CD4-positive, alpha-beta memory T cell (primary cell): ENCODE measurements around the gene MMP20. TPM values are rescaled to one million over a fixed set of nuclear protein-coding genes. Genes with fewer than 3 reads are reported as not detected.
A peak's percentile ranks its signal among the peaks of the same experiment; 100 is the strongest.

Experiments
- CTCF ChIA-PET: fragments of 350-600 bp; sonication (Branson Sonifier 250); formaldehyde crosslinking; loops from one replicate; lab custom pipeline; 2021; ENCODE audit warnings: inconsistent platforms; ENCODE audit not compliant: partially characterized antibody; lab: Charles Lee
- POLR2A ChIA-PET: fragments of 350-600 bp; sonication (Branson Sonifier 250); formaldehyde crosslinking; loops from one replicate; lab custom pipeline; 2021; ENCODE audit not compliant: partially characterized antibody; lab: Charles Lee
- DNase-seq, 5 donors: peaks; one replicate each; pipeline versions ENCODE4 v3.0.0 to v3.0.0-alpha.2; 2020 to 2022; ENCODE audit warnings: mixed read lengths in 1 of 5
- H3K27ac ChIP-seq: one replicate; pipeline ENCODE4 v1.7.0; 2013; ENCODE audit warnings: low read depth, low read length
- H3K27me3 ChIP-seq: 2 replicates; pipeline ENCODE4 v1.7.0; 2013; ENCODE audit warnings: mild to moderate bottlenecking, low read length, moderate library complexity; ENCODE audit not compliant: insufficient read depth
- H3K36me3 ChIP-seq: 2 replicates; pipeline ENCODE4 v1.7.0; 2013; ENCODE audit warnings: mild to moderate bottlenecking, low read length, moderate library complexity; ENCODE audit not compliant: insufficient read depth
- H3K4me1 ChIP-seq: 2 replicates; pipeline ENCODE4 v1.7.0; 2013; ENCODE audit warnings: mild to moderate bottlenecking, low read length, moderate library complexity; ENCODE audit not compliant: insufficient read depth
- H3K4me3 ChIP-seq, 2 donors: one replicate each; pipeline ENCODE4 v1.7.0; 2013; ENCODE audit warnings: low read length in 2 of 2, mild to moderate bottlenecking in 1 of 2
- H3K9me3 ChIP-seq, 2 donors: one replicate each; pipeline ENCODE4 v1.7.0; 2013; ENCODE audit warnings: low read length in 2 of 2, control low read depth in 1 of 2; ENCODE audit not compliant: control insufficient read depth in 1 of 2
- H3K27ac Mint-ChIP-seq, 7 donors: one replicate each; pipeline ENCODE4 v1.8.0; 2020 to 2021; ENCODE audit warnings: mixed read lengths in 7 of 7, mild to moderate bottlenecking in 6 of 7, inconsistent platforms in 3 of 7, moderate library complexity in 3 of 7
- H3K27me3 Mint-ChIP-seq, 2 donors: one replicate each; pipeline ENCODE4 v1.8.0; 2020 to 2021; ENCODE audit warnings: mixed read lengths in 2 of 2
- H3K36me3 Mint-ChIP-seq, 2 donors: one replicate each; pipeline ENCODE4 v1.8.0; 2020 to 2021; ENCODE audit warnings: mixed read lengths in 2 of 2, inconsistent platforms in 1 of 2, mild to moderate bottlenecking in 1 of 2
- H3K4me1 Mint-ChIP-seq, 4 donors: one replicate each; pipeline ENCODE4 v1.8.0; 2020 to 2021; ENCODE audit warnings: mixed read lengths in 4 of 4, mild to moderate bottlenecking in 1 of 4
- H3K4me3 Mint-ChIP-seq, 8 donors: one replicate each; pipeline ENCODE4 v1.8.0; 2020 to 2021; ENCODE audit warnings: mixed read lengths in 8 of 8, mild to moderate bottlenecking in 7 of 8, moderate library complexity in 6 of 8, inconsistent platforms in 3 of 8
- H3K9me3 Mint-ChIP-seq, 8 donors: one replicate each; pipeline ENCODE4 v1.8.0; 2020 to 2021; ENCODE audit warnings: mixed read lengths in 8 of 8, mild to moderate bottlenecking in 5 of 8, inconsistent platforms in 3 of 8, moderate library complexity in 1 of 8
- intact Hi-C: fragments of 100-400 bp; cut with micrococcal nuclease; formaldehyde crosslinking; loops from one replicate; pipeline ENCODE4 v1.15.1; 2023
- polyA plus RNA-seq, 2 donors: library from polyadenylated mRNA; unstranded; fragments of 300-500 nt; fragmentation: Illumina TruSeq; gene quantifications; one replicate each; pipeline ENCODE4 v1.2.3, GENCODE V29; 2021
- total RNA-seq, 2 experiments: library from RNA; stranded (reverse); gene quantifications; one replicate each; pipeline ENCODE4 v1.2.3, GENCODE V29; 2021

MMP20 gene
- total and polyA plus RNA-seq, 4 experiments from 2014 or later = not detected

- intact Hi-C loops = no loop called here
- H3K27me3 ChIP-seq = no peaks in the 10 kb centered on the region
- H3K4me1 ChIP-seq = no peaks in the 10 kb centered on the region
- H3K4me3 ChIP-seq = no peak overlapping the region
- DNase-seq = no peak
- no peaks in the 10 kb centered on the region for H3K9me3 ChIP-seq
- Mint-ChIP-seq H3K27ac (peak overlapping the region in 1 of 7 donors; percentile 33), H3K4me3 (no peak overlapping the region), H3K27me3 (peaks cover 0 to 4% of the 10 kb centered on the region in 2 donors), H3K36me3 (no peaks in the 10 kb centered on the region), H3K9me3 (no peaks in the 10 kb centered on the region), H3K4me1 (no peaks in the 10 kb centered on the region)
- no peak overlapping the region for H3K27ac ChIP-seq
- POLR2A ChIA-PET = no interaction called here
- CTCF ChIA-PET = interaction anchor here (0.8 to 1.0 kb wide), 3 partner anchors 61 to 257 kb away, joined by 3 read pairs; no protein-coding TSS in a partner anchor
- H3K36me3 ChIP-seq = no peaks in the 10 kb centered on the region
Measured at GRCh38 chr11:102551169-102551781, 73.9 kb downstream of the MMP20 start.

DNA sequence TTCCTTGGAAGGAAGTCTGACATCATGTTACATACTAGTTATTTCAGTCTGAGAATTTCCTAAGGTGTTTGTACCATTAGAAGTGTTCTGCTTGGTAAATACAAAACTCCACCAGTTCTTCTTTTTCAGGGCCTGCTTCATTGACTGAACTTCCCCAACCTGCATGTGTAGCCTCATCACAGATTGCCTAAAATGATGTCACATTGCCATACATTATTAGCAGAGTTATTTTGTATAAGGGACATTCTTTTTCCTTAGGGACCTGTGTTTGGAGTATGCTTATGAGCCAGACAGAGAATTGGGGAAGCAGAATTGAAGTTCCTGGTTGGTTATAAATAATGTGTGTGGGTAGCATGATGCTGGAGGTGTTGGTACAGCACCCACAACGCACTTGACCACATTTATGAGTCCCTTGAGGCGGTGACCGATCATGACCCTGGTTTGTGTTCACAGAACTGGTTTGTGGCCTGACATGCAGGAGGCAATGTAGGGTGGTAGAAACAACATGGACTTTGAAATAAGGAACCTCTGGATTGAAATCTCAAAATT, 78.1 kb downstream of the MMP20 start:
- no peaks in the 10 kb centered on the region for H3K4me1 ChIP-seq
- Mint-ChIP-seq H3K27ac (peak overlapping the region in 1 of 7 donors; percentile 52), H3K27me3 (peaks cover 0 to 6% of the 10 kb centered on the region in 2 donors), H3K4me1 (peaks cover 0 to 3% (median 0%) of the 10 kb centered on the region in 4 donors), H3K9me3 (no peaks in the 10 kb centered on the region), H3K4me3 (no peak overlapping the region), H3K36me3 (no peaks in the 10 kb centered on the region)
- H3K4me3 ChIP-seq = no peak overlapping the region
- no peak for DNase-seq
- ChIA-PET CTCF (interaction anchor here (1.2 kb wide), 1 partner anchor 12 kb away, joined by 3 read pairs; no protein-coding TSS in a partner anchor), POLR2A (no interaction called here)
- no peaks in the 10 kb centered on the region for H3K27me3 ChIP-seq
- H3K36me3 ChIP-seq = no peaks in the 10 kb centered on the region
- H3K27ac ChIP-seq = no peak overlapping the region
- intact Hi-C loops = no loop called here
- no peaks in the 10 kb centered on the region for H3K9me3 ChIP-seq

DNA sequence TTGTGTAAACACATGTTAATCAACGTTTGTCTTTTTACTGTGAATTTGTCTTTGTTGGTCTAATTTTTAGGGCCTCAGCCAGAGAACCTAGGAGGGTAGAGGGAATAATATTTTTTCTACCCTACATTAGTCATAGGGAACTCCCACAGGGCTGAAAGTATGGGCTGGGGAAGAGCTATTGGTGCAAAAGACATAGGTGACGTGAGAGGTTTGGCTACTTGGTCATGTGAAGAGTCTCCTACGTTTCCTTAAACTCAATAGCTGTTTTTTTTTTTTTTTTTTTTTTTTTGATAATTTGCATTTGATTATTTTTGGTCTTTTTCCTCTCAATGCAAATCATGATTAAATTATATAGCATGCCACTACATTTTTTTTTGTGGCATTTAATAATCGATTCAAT, 78.7 kb downstream of the MMP20 start:
- Mint-ChIP-seq H3K36me3 (no peaks in the 10 kb centered on the region), H3K4me1 (peaks cover 0 to 3% (median 0%) of the 10 kb centered on the region in 4 donors), H3K9me3 (no peaks in the 10 kb centered on the region), H3K27me3 (peaks cover 0 to 4% of the 10 kb centered on the region in 2 donors), H3K4me3 (no peak overlapping the region), H3K27ac (no peak overlapping the region)
- CTCF ChIA-PET = no interaction called here
- Histone ChIP-seq H3K27ac (no peak overlapping the region), H3K4me1 (no peaks in the 10 kb centered on the region), H3K9me3 (no peaks in the 10 kb centered on the region), H3K4me3 (no peak overlapping the region), H3K27me3 (no peaks in the 10 kb centered on the region), H3K36me3 (no peaks in the 10 kb centered on the region)
- POLR2A ChIA-PET = no interaction called here
- DNase-seq = no peak
- intact Hi-C loops = no loop called here

- Histone ChIP-seq H3K27me3 (no peaks in the 10 kb centered on the region), H3K4me3 (no peak overlapping the region), H3K4me1 (no peaks in the 10 kb centered on the region), H3K27ac (no peak overlapping the region), H3K9me3 (no peaks in the 10 kb centered on the region), H3K36me3 (no peaks in the 10 kb centered on the region)
- ChIA-PET CTCF (no interaction called here), POLR2A (no interaction called here)
- H3K36me3 Mint-ChIP-seq = no peaks in the 10 kb centered on the region
- peaks cover 0 to 4% of the 10 kb centered on the region in 2 donors for H3K27me3 Mint-ChIP-seq
- intact Hi-C loops = no loop called here
- H3K4me1 Mint-ChIP-seq = peaks cover 0 to 3% (median 0%) of the 10 kb centered on the region in 4 donors
- DNase-seq = no peak
- H3K9me3 Mint-ChIP-seq = no peaks in the 10 kb centered on the region
- H3K4me3 Mint-ChIP-seq = no peak overlapping the region
- peak overlapping the region in 1 of 7 donors; percentile 57 for H3K27ac Mint-ChIP-seq
Measured at GRCh38 chr11:102545701-102546100, 79.4 kb downstream of the MMP20 start.

DNA sequence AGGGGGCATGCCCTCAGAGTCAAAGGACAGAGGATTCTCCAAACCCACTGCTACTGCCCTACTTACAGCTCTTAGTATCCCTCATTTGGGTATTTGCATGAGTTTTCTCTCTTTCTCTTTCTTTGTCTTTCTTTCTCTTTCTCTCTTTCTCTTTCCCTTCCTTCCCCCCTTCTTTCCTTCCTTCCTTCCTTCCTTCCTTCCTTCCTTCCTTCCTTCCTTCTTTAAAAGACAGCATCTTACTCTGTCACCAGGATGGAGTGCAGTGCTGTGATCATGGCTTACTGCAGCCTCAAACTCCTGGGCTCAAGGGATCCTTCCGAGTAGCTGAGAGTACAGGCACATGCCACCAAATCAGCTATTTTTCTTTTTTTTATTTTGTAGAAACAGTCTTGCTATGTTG, 80.5 kb downstream of the MMP20 start:
- ChIA-PET POLR2A (no interaction called here), CTCF (interaction anchor here (0.7 to 2.5 kb wide), 3 partner anchors 8 to 1919 kb away, joined by 3 to 10 read pairs (median 4); no protein-coding TSS in a partner anchor)
- Mint-ChIP-seq H3K4me1 (peaks cover 0 to 3% (median 0%) of the 10 kb centered on the region in 4 donors), H3K27ac (no peak overlapping the region), H3K36me3 (no peaks in the 10 kb centered on the region), H3K4me3 (no peak overlapping the region), H3K27me3 (peaks cover 0 to 4% of the 10 kb centered on the region in 2 donors), H3K9me3 (no peaks in the 10 kb centered on the region)
- H3K9me3 ChIP-seq = no peaks in the 10 kb centered on the region
- DNase-seq = no peak
- H3K4me1 ChIP-seq = no peaks in the 10 kb centered on the region
- H3K4me3 ChIP-seq = no peak overlapping the region
- intact Hi-C loops = no loop called here
- H3K36me3 ChIP-seq = no peaks in the 10 kb centered on the region
- no peaks in the 10 kb centered on the region for H3K27me3 ChIP-seq
- H3K27ac ChIP-seq = no peak overlapping the region

DNA sequence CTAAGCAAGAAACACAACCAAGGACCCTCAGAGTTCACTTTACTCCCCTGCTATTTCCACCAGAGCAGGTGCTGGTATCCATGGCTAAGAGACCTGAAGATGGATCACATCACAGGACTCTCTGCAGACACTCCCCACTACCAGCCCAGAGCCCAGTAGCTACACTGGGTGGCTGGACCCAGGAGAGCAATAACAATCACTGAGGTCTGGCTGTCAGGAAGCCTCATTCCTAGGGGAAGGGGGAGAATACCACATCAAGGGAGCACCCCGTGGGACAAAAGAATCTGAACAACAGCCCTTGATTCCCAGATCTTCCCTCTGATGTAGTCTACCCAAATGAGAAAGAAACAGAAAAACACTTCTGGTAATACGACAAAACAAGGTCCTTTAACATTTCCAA, 85.6 kb downstream of the MMP20 start:
- Histone ChIP-seq H3K27me3 (peaks cover under 1% of the 10 kb centered on the region), H3K9me3 (no peaks in the 10 kb centered on the region), H3K27ac (no peak overlapping the region), H3K4me1 (no peaks in the 10 kb centered on the region), H3K4me3 (no peak overlapping the region), H3K36me3 (no peaks in the 10 kb centered on the region)
- Mint-ChIP-seq H3K9me3 (no peaks in the 10 kb centered on the region), H3K36me3 (no peaks in the 10 kb centered on the region), H3K27ac (no peak overlapping the region), H3K4me1 (peaks cover 0 to 2% (median 0%) of the 10 kb centered on the region in 4 donors), H3K27me3 (peaks cover 6 to 10% of the 10 kb centered on the region in 2 donors), H3K4me3 (no peak overlapping the region)
- intact Hi-C loops = no loop called here
- POLR2A ChIA-PET = no interaction called here
- no peak for DNase-seq
- CTCF ChIA-PET = no interaction called here

- Histone ChIP-seq H3K36me3 (no peaks in the 10 kb centered on the region), H3K4me1 (no peaks in the 10 kb centered on the region), H3K4me3 (no peak overlapping the region), H3K27me3 (peaks cover 5% of the 10 kb centered on the region), H3K27ac (no peak overlapping the region), H3K9me3 (no peaks in the 10 kb centered on the region)
- Mint-ChIP-seq H3K27me3 (peaks cover 6 to 13% of the 10 kb centered on the region in 2 donors), H3K4me1 (peaks cover 0 to 1% (median 0%) of the 10 kb centered on the region in 4 donors), H3K36me3 (no peaks in the 10 kb centered on the region), H3K4me3 (no peak overlapping the region), H3K27ac (no peak overlapping the region), H3K9me3 (no peaks in the 10 kb centered on the region)
- ChIA-PET CTCF (no interaction called here), POLR2A (no interaction called here)
- DNase-seq = no peak
- intact Hi-C loops = no loop called here
Measured at GRCh38 chr11:102538932-102539331, 86.2 kb downstream of the MMP20 start.
